Thyroid gland (tissue), 4 donors: ENCODE results near the gene OR4K17.
"Not testable (repeated sequence)": the region's sequence is repeated elsewhere in the genome, so short reads cannot be mapped to it uniquely, and the experiment has no call there.

Experiments used
- POLR2A ChIP-seq, 2 donors: fragments of 450-650 bp; IDR thresholded peaks; one replicate each; pipeline ENCODE4 v1.6.1; 2017; ENCODE audit warnings: antibody characterized with exemption in 2 of 2, mild to moderate bottlenecking in 2 of 2, moderate library complexity in 1 of 2
- TF ChIP-seq, protein P1 (sequence below), 6 experiments: fragments of 200-600 bp in 3 of 6; fragments of 450-650 bp in 3 of 6; sonication (generic) in 3 of 6; IDR thresholded peaks; one replicate each; pipeline ENCODE4 v1.5.1; 2016 to 2019; ENCODE audit warnings: antibody characterized with exemption in 6 of 6, mild to moderate bottlenecking in 2 of 6, inconsistent platforms in 1 of 6, moderate library complexity in 1 of 6

DNA sequence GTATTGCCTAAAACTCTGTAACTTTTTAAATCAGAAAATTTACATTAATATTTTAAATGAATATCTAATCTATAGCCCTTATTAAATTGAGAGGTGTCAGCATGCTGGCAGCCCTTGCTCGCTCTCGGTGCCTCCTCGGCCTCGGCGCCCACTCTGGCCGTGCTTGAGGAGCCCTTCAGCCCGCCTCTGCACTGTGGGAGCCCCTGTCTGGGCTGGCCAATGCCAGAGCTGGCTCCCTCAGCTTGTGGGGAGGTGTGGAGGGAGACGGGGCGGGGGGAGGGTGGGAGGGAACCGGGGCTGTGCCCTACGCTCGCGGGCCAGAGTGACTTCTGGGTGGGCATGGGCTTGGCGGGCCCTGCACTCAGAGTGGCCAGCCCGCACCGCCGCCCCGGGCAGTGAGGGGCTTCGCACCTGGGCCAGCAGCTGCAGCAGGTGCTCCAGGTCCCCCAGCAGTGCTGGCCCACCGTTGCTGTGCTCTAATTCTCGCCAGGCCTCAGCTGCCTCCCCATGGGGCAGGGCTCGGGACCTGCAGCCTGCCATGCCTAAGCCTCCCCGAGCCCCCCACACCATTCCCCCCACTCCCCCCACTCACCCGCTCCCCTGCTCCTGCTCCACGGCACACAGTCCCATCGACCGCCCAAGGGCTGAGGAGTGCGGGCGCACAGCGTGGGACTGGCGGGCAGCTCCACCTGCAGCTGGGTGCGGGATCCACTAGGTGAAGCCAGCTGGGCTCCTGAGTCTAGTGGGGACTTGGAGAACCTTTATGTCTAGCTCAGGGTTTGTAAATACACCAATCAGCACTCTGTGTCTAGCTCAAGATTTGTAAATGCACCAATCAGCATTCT, 11.4 kb upstream of the OR4K17 start:
- TF ChIP-seq, protein P1, sequence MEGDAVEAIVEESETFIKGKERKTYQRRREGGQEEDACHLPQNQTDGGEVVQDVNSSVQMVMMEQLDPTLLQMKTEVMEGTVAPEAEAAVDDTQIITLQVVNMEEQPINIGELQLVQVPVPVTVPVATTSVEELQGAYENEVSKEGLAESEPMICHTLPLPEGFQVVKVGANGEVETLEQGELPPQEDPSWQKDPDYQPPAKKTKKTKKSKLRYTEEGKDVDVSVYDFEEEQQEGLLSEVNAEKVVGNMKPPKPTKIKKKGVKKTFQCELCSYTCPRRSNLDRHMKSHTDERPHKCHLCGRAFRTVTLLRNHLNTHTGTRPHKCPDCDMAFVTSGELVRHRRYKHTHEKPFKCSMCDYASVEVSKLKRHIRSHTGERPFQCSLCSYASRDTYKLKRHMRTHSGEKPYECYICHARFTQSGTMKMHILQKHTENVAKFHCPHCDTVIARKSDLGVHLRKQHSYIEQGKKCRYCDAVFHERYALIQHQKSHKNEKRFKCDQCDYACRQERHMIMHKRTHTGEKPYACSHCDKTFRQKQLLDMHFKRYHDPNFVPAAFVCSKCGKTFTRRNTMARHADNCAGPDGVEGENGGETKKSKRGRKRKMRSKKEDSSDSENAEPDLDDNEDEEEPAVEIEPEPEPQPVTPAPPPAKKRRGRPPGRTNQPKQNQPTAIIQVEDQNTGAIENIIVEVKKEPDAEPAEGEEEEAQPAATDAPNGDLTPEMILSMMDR (IDR thresholded peaks at IDR 0.05) = not testable (repeated sequence)
- not testable (repeated sequence) for TF ChIP-seq POLR2A (IDR thresholded peaks at IDR 0.05)
